ENCODE data around the gene CCBE1. TPM values are rescaled to one million over a fixed set of nuclear protein-coding genes. Genes with fewer than 3 reads are reported as not detected.

Gene CCBE1
- total and polyA plus RNA-seq, 12 donors, result 0.24 to 10.3 (median 1.3) TPM

GRCh38 chr18:59686260-59686659, 11.0 kb downstream of the CCBE1 start:
- TF ChIP-seq, protein P1, sequence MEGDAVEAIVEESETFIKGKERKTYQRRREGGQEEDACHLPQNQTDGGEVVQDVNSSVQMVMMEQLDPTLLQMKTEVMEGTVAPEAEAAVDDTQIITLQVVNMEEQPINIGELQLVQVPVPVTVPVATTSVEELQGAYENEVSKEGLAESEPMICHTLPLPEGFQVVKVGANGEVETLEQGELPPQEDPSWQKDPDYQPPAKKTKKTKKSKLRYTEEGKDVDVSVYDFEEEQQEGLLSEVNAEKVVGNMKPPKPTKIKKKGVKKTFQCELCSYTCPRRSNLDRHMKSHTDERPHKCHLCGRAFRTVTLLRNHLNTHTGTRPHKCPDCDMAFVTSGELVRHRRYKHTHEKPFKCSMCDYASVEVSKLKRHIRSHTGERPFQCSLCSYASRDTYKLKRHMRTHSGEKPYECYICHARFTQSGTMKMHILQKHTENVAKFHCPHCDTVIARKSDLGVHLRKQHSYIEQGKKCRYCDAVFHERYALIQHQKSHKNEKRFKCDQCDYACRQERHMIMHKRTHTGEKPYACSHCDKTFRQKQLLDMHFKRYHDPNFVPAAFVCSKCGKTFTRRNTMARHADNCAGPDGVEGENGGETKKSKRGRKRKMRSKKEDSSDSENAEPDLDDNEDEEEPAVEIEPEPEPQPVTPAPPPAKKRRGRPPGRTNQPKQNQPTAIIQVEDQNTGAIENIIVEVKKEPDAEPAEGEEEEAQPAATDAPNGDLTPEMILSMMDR (IDR thresholded peaks at IDR 0.05), result no peak
- Histone ChIP-seq H3K4me1 (peaks cover 0 to 12% (median 0%) of the 10 kb centered on the region in 9 donors), H3K36me3 (no peaks in the 10 kb centered on the region), H3K27me3 (peaks cover 0 to 32% (median 0%) of the 10 kb centered on the region in 7 donors), H3K27ac (no peak overlapping the region), H3K4me3 (no peak overlapping the region), H3K9me3 (no peaks in the 10 kb centered on the region)
- DNase-seq (no peak), ATAC-seq (no peak)
- intact Hi-C loops (cut with DNase I), result no loop called here
- WGBS, 2 donors, result 72 to 83% methylated on average over 1 of the region's 1 CpG

DNA sequence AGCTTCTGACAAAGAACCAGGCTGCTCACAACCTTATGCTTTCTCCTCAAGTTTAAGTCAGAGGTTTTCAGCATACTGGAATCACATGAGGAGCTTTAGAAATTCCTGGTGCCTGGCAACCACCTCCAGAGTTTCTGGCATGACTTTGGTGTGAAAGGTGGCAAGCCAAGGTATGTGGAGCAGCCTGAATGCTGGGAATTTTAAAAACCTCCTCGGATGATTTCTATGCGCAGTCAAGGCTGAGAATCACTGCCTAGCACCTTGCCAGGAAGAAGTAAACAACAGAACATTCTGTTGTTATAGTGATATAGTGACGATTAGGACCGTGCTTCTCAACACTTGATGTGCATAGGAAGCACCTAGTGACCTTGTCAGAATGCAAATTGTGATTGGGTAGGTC, 11.7 kb downstream of the CCBE1 start:
- H3K4me1 ChIP-seq, result peaks cover 0 to 12% (median 0%) of the 10 kb centered on the region in 9 donors
- WGBS, 2 donors, result 14 to 23% methylated on average over 4 of the region's 4 CpGs
- ATAC-seq, result no peak
- TF ChIP-seq, protein P1 (IDR thresholded peaks at IDR 0.05), result no peak
- H3K27ac ChIP-seq, result no peak overlapping the region
- no peaks in the 10 kb centered on the region for H3K36me3 ChIP-seq
- intact Hi-C loops (cut with DNase I), result no loop called here
- no peak overlapping the region for H3K4me3 ChIP-seq
- no peak for DNase-seq
- H3K27me3 ChIP-seq, result peaks cover 0 to 30% (median 0%) of the 10 kb centered on the region in 7 donors
- H3K9me3 ChIP-seq, result no peaks in the 10 kb centered on the region

DNA sequence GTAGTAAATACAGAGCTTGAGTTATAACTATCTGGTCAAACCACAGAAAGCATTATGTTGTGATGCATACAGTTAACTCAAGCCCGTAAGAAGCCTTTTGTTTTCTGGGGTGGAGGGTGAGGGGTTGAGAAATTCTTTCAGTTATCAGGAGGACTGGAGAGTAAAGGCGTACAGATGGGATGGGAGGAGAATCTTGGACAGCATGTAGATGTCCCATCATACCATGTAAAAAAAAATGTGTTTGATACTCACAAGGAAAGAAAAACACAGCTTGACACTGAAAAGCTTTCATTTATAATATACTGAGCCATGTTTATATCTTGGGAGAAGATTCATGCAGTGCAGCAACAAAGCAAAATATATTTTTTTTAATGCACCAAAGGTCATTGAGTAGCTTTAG, 12.4 kb downstream of the CCBE1 start:
- no peaks in the 10 kb centered on the region for H3K9me3 ChIP-seq
- intact Hi-C loops (cut with DNase I), result no loop called here
- TF ChIP-seq, protein P1 (IDR thresholded peaks at IDR 0.05), result no peak
- peaks cover 0 to 25% (median 0%) of the 10 kb centered on the region in 7 donors for H3K27me3 ChIP-seq
- no peak for DNase-seq
- no peak overlapping the region for H3K4me3 ChIP-seq
- ATAC-seq, result no peak
- WGBS, 2 donors, result 74 to 80% methylated on average over 2 of the region's 2 CpGs
- H3K4me1 ChIP-seq, result peaks cover 0 to 12% (median 0%) of the 10 kb centered on the region in 9 donors
- no peaks in the 10 kb centered on the region for H3K36me3 ChIP-seq
- H3K27ac ChIP-seq, result no peak overlapping the region

GRCh38 chr18:59681521-59682004, 15.7 kb downstream of the CCBE1 start:
- TF ChIP-seq, protein P1 (IDR thresholded peaks at IDR 0.05), result no peak
- WGBS, 2 donors, result 58 to 63% methylated on average over 6 of the region's 6 CpGs
- ATAC-seq, result no peak
- intact Hi-C loops (cut with DNase I), result no loop called here
- no peaks in the 10 kb centered on the region for H3K36me3 ChIP-seq
- peaks cover 0 to 12% (median 0%) of the 10 kb centered on the region in 9 donors for H3K4me1 ChIP-seq
- DNase-seq, result no peak
- no peaks in the 10 kb centered on the region for H3K9me3 ChIP-seq
- H3K27me3 ChIP-seq, result peaks cover 0 to 7% (median 0%) of the 10 kb centered on the region in 7 donors
- no peak overlapping the region for H3K4me3 ChIP-seq
- no peak overlapping the region for H3K27ac ChIP-seq
